Parathyroid adenoma (tissue), 2 donors: Measurements from ENCODE around the gene TRAF1.

Experiments used
- H2AFZ ChIP-seq: fragments of 300-600 bp; sonication (generic); one replicate; pipeline ENCODE4 v1.7.0; 2017; ENCODE audit warnings: antibody characterized with exemption, mild to moderate bottlenecking
- H3K27ac ChIP-seq: fragments of 300-600 bp; sonication (generic); one replicate; pipeline ENCODE4 v1.7.0; 2017
- H3K27me3 ChIP-seq: fragments of 300-600 bp; sonication (generic); one replicate; pipeline ENCODE4 v1.7.0; 2017; ENCODE audit warnings: low read length; ENCODE audit not compliant: control insufficient read depth, insufficient read depth
- H3K36me3 ChIP-seq: fragments of 300-600 bp; sonication (generic); one replicate; pipeline ENCODE4 v1.7.0; 2017; ENCODE audit warnings: low read length; ENCODE audit not compliant: control insufficient read depth, insufficient read depth
- H3K4me1 ChIP-seq: fragments of 300-600 bp; sonication (generic); one replicate; pipeline ENCODE4 v1.7.0; 2017; ENCODE audit warnings: control low read depth
- H3K4me2 ChIP-seq: fragments of 300-600 bp; sonication (generic); one replicate; pipeline ENCODE4 v1.7.0; 2017; ENCODE audit warnings: low read length
- H3K4me3 ChIP-seq: fragments of 300-600 bp; sonication (generic); one replicate; pipeline ENCODE4 v1.7.0; 2017; ENCODE audit warnings: low read depth, low read length
- H3K79me2 ChIP-seq: fragments of 300-600 bp; sonication (generic); one replicate; pipeline ENCODE4 v1.7.0; 2017; ENCODE audit warnings: control low read depth
- H3K9ac ChIP-seq: fragments of 300-600 bp; sonication (generic); one replicate; pipeline ENCODE4 v1.7.0; 2017; ENCODE audit warnings: mild to moderate bottlenecking
- H3K9me3 ChIP-seq: fragments of 300-600 bp; sonication (generic); one replicate; pipeline ENCODE4 v1.7.0; 2017; ENCODE audit warnings: low read length; ENCODE audit not compliant: control insufficient read depth
- TF ChIP-seq, protein P1 (sequence below): fragments of 300-600 bp; sonication (generic); IDR thresholded peaks from one replicate; pipeline ENCODE4 v1.7.0; 2017; ENCODE audit warnings: antibody characterized with exemption, mild to moderate bottlenecking
- donor health status: primary hyperparathyroidism.

TRAF1 gene

DNA sequence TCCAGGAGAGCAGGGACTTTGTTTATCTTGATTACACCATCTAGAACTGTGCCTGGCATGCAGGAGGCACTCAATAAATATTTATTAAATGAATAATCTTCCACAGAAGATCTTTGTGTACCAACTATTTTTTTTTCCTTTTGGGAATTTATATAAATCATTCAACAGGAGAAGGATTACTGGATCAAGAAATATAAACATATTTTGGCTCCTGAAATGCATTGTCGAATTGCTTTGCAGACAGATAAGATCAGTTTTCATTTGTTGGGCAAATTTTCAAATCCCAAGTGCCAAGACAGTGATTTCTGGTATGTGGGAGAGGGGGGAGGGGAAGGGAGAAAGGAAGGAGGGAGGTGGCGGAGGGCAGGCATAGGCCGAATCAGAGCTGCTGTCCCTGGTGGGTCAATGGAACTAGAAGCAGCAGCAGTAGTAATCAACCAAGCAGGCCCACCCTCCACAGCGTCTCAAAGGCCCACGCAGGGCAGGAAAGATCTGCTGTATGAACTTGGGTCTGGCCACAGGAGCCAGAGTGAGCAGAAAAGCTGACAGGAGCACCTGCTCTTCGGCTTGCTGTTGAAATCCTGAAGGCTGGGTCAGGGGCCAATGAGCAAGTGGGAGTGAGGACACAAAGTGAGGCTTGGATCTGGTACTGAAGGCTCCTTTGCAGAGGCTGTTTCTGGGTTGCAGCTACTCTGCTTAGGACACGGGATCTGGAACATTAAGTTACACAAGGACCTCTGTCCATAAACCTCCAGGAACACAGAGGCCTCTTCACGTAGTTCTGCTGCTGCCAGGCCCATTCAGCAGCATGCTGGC is 15.8 kb upstream of the TRAF1 start:
- H3K9me3 ChIP-seq = no peaks in the 10 kb centered on the region
- peak overlapping the region; percentile 75 for H3K27ac ChIP-seq
- H3K79me2 ChIP-seq = no peaks in the 10 kb centered on the region
- H3K4me2 ChIP-seq = peak overlapping the region; percentile 32
- no peak overlapping the region for H3K9ac ChIP-seq
- TF ChIP-seq, protein P1, sequence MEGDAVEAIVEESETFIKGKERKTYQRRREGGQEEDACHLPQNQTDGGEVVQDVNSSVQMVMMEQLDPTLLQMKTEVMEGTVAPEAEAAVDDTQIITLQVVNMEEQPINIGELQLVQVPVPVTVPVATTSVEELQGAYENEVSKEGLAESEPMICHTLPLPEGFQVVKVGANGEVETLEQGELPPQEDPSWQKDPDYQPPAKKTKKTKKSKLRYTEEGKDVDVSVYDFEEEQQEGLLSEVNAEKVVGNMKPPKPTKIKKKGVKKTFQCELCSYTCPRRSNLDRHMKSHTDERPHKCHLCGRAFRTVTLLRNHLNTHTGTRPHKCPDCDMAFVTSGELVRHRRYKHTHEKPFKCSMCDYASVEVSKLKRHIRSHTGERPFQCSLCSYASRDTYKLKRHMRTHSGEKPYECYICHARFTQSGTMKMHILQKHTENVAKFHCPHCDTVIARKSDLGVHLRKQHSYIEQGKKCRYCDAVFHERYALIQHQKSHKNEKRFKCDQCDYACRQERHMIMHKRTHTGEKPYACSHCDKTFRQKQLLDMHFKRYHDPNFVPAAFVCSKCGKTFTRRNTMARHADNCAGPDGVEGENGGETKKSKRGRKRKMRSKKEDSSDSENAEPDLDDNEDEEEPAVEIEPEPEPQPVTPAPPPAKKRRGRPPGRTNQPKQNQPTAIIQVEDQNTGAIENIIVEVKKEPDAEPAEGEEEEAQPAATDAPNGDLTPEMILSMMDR = no peak
- no peaks in the 10 kb centered on the region for H3K36me3 ChIP-seq
- H3K4me1 ChIP-seq = peaks cover 5% of the 10 kb centered on the region
- no peak overlapping the region for H3K4me3 ChIP-seq
- H2AFZ ChIP-seq = peak overlapping the region; percentile 82
- no peaks in the 10 kb centered on the region for H3K27me3 ChIP-seq

DNA sequence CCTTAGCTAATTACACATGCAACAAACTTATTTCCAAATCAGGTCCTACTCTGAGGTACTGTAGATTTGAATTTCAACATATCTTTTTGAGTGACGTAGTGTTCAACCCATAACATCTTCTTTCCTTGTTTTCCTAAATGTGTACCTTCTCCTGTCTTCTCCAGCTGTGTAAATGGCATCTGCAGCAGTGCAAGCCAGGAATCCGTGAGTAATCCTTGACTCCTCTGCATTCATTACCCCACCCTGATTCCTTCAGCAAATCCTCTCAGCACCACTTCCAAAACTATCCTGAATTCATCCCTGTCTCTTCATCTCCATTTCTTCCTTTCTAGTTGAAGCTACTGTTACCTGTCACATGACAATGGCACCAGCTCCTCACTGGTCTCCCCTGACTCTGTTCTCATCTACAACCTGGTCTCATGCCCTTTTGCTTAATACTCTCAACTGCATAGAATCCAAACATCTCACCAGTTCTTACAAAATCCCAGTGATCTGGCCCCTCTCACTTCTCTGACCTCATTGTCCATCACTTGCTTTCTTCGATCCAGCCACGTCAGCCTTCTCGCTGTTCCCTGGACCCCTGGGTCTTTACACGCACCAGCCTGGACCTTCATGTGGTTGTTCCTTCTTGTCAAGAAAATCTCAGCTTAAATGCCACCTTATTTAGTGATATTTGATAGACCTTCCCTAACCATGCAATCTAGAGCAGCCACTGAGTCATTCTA is 14.6 kb upstream of the TRAF1 start:
- Histone ChIP-seq H3K27ac (peak overlapping the region; percentile 40), H3K9me3 (no peaks in the 10 kb centered on the region), H3K9ac (no peak overlapping the region), H3K4me3 (no peak overlapping the region), H3K27me3 (no peaks in the 10 kb centered on the region), H3K36me3 (no peaks in the 10 kb centered on the region), H3K4me2 (no peak overlapping the region), H2AFZ (no peak overlapping the region), H3K4me1 (peaks cover 6% of the 10 kb centered on the region), H3K79me2 (no peaks in the 10 kb centered on the region)
- TF ChIP-seq, protein P1 = no peak

DNA sequence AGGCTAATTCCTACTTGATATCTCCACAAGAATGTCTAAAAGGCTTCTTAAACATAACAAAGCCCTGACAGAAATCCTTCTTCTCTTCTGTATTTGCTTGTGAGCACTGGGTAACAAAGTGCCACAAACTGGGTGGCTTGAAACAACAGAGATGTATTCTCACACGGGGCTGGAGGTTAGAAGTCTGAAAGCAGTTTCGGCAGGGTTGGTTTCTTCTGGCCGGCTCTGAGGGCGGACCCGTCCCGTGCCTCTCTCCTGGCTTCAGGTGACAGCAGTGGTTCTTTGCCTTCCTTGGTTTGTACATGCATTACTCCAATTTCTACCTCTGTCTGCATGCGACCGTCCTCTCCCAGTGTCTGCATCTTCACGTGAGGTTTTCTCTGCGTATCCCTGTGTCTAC is 14.0 kb upstream of the TRAF1 start:
- Histone ChIP-seq H3K9me3 (no peaks in the 10 kb centered on the region), H3K79me2 (no peaks in the 10 kb centered on the region), H3K4me2 (no peak overlapping the region), H3K9ac (no peak overlapping the region), H3K27me3 (no peaks in the 10 kb centered on the region), H3K4me1 (peaks cover 13% of the 10 kb centered on the region), H3K36me3 (no peaks in the 10 kb centered on the region), H3K27ac (no peak overlapping the region), H2AFZ (peak overlapping the region; percentile 24), H3K4me3 (no peak overlapping the region)
- TF ChIP-seq, protein P1 = no peak

DNA sequence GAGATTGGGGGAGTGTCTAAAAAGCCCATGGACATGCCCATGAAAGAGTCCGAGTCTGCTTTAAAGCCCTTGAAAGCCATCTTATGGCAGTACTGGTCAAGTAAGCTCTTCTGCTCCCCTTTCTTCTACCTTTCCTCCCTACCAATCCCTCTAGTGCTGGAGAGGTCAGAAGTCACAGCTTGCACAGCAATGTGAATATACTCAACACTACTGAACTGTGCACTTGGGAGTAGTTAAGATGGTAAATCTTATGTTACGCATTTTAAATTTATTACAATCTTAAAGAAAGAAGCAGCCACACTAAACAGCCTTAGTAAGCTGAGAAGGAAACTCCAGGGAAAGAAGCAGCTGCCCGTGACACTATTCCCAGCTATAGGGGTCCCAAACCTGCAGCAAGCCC is 12.3 kb upstream of the TRAF1 start:
- no peaks in the 10 kb centered on the region for H3K79me2 ChIP-seq
- H3K4me1 ChIP-seq = peaks cover 17% of the 10 kb centered on the region
- no peaks in the 10 kb centered on the region for H3K27me3 ChIP-seq
- H3K36me3 ChIP-seq = no peaks in the 10 kb centered on the region
- no peak overlapping the region for H3K9ac ChIP-seq
- TF ChIP-seq, protein P1 = no peak
- no peak overlapping the region for H3K4me2 ChIP-seq
- H2AFZ ChIP-seq = no peak overlapping the region
- H3K4me3 ChIP-seq = no peak overlapping the region
- no peaks in the 10 kb centered on the region for H3K9me3 ChIP-seq
- no peak overlapping the region for H3K27ac ChIP-seq
